ENCODE measurements around the gene BCL2L1.
A peak's percentile ranks its signal among the peaks of the same experiment; 100 is the strongest.

The BCL2L1 gene

GRCh38 chr20:31704225-31705119 is 18.2 kb downstream of the BCL2L1 start:
- peak; percentile 81 for ATAC-seq
- TF ChIP-seq ISL1 (CRISPR knock-in tag; IDR thresholded peaks at IDR 0.05) (0 out of 2 replicates have a peak, but pooled peaks have one; percentile 15), GLIS3 (CRISPR knock-in tag; IDR thresholded peaks at IDR 0.05) (no peak)

- ATAC-seq = no peak
Observed at GRCh38 chr20:31701591-31701990, 21.1 kb downstream of the BCL2L1 start.

DNA sequence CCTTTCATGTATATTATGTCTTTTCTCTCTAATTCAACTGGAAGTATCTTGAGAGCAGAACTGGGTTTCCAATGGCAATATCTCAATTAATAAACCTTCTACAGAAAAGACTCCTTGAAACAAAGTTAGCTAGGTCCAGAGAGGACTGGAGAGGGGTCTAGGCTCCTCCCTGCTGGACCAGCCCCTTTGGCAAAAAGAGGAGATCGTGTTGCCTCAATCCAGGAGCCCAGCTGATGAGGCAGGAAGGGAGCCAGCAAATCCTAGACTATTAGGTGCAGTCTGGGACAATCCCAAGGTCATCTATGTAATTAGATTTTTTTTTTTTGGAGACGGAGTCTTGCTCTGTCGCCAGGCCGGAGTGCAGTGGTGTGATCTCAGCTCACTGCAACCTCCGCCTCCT is 21.9 kb downstream of the BCL2L1 start:
- no peak for TF ChIP-seq OSR1 (CRISPR knock-in tag; IDR thresholded peaks at IDR 0.05)
- TF ChIP-seq, protein P1, sequence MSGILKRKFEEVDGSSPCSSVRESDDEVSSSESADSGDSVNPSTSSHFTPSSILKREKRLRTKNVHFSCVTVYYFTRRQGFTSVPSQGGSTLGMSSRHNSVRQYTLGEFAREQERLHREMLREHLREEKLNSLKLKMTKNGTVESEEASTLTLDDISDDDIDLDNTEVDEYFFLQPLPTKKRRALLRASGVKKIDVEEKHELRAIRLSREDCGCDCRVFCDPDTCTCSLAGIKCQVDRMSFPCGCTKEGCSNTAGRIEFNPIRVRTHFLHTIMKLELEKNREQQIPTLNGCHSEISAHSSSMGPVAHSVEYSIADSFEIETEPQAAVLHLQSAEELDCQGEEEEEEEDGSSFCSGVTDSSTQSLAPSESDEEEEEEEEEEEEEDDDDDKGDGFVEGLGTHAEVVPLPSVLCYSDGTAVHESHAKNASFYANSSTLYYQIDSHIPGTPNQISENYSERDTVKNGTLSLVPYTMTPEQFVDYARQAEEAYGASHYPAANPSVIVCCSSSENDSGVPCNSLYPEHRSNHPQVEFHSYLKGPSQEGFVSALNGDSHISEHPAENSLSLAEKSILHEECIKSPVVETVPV (CRISPR knock-in tag; IDR thresholded peaks at IDR 0.05) = no peak
- no peak for TF ChIP-seq ZNF565 (CRISPR knock-in tag; conservative IDR thresholded peaks at IDR 0.05; ENCODE audit: low read depth)
- no peak for TF ChIP-seq TCF4 (CRISPR knock-in tag; IDR thresholded peaks at IDR 0.05; ENCODE audit: borderline replicate concordance)
- TF ChIP-seq, protein P2, sequence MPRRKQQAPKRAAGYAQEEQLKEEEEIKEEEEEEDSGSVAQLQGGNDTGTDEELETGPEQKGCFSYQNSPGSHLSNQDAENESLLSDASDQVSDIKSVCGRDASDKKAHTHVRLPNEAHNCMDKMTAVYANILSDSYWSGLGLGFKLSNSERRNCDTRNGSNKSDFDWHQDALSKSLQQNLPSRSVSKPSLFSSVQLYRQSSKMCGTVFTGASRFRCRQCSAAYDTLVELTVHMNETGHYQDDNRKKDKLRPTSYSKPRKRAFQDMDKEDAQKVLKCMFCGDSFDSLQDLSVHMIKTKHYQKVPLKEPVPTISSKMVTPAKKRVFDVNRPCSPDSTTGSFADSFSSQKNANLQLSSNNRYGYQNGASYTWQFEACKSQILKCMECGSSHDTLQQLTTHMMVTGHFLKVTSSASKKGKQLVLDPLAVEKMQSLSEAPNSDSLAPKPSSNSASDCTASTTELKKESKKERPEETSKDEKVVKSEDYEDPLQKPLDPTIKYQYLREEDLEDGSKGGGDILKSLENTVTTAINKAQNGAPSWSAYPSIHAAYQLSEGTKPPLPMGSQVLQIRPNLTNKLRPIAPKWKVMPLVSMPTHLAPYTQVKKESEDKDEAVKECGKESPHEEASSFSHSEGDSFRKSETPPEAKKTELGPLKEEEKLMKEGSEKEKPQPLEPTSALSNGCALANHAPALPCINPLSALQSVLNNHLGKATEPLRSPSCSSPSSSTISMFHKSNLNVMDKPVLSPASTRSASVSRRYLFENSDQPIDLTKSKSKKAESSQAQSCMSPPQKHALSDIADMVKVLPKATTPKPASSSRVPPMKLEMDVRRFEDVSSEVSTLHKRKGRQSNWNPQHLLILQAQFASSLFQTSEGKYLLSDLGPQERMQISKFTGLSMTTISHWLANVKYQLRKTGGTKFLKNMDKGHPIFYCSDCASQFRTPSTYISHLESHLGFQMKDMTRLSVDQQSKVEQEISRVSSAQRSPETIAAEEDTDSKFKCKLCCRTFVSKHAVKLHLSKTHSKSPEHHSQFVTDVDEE (CRISPR knock-in tag; IDR thresholded peaks at IDR 0.05) = no peak
- no peak for TF ChIP-seq GLIS3 (CRISPR knock-in tag; IDR thresholded peaks at IDR 0.05)
- TF ChIP-seq BACH2 (CRISPR knock-in tag; IDR thresholded peaks at IDR 0.05; ENCODE audit: borderline replicate concordance) = no peak
- no peak for ATAC-seq

More at GRCh38 chr20:31701591-31701990, 21.1 kb downstream of the BCL2L1 start:
- TF ChIP-seq ESRRG (CRISPR knock-in tag; IDR thresholded peaks at IDR 0.05) (no peak), ZNF70 (CRISPR knock-in tag; IDR thresholded peaks at IDR 0.05) (no peak), GLIS3 (CRISPR knock-in tag; IDR thresholded peaks at IDR 0.05) (no peak), ZC3H10 (CRISPR knock-in tag; IDR thresholded peaks at IDR 0.05) (no peak), PPARA (CRISPR knock-in tag; IDR thresholded peaks at IDR 0.05; ENCODE audit: borderline replicate concordance) (no peak), TCF4 (CRISPR knock-in tag; IDR thresholded peaks at IDR 0.05; ENCODE audit: borderline replicate concordance) (no peak), TOX (CRISPR knock-in tag; IDR thresholded peaks at IDR 0.05; ENCODE audit: borderline replicate concordance) (no peak), ARNTL (CRISPR knock-in tag; IDR thresholded peaks at IDR 0.05; ENCODE audit: borderline replicate concordance, low read depth) (no peak), POU6F1 (CRISPR knock-in tag; IDR thresholded peaks at IDR 0.05; ENCODE audit: borderline replicate concordance, low read depth) (no peak), SNAI2 (CRISPR knock-in tag; IDR thresholded peaks at IDR 0.05) (no peak), ZNF565 (CRISPR knock-in tag; conservative IDR thresholded peaks at IDR 0.05; ENCODE audit: low read depth) (no peak), RARB (CRISPR knock-in tag; IDR thresholded peaks at IDR 0.05) (no peak), ZFP30 (CRISPR knock-in tag; IDR thresholded peaks at IDR 0.05) (no peak)
- TF ChIP-seq, protein P3, sequence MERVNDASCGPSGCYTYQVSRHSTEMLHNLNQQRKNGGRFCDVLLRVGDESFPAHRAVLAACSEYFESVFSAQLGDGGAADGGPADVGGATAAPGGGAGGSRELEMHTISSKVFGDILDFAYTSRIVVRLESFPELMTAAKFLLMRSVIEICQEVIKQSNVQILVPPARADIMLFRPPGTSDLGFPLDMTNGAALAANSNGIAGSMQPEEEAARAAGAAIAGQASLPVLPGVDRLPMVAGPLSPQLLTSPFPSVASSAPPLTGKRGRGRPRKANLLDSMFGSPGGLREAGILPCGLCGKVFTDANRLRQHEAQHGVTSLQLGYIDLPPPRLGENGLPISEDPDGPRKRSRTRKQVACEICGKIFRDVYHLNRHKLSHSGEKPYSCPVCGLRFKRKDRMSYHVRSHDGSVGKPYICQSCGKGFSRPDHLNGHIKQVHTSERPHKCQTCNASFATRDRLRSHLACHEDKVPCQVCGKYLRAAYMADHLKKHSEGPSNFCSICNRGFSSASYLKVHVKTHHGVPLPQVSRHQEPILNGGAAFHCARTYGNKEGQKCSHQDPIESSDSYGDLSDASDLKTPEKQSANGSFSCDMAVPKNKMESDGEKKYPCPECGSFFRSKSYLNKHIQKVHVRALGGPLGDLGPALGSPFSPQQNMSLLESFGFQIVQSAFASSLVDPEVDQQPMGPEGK (CRISPR knock-in tag; IDR thresholded peaks at IDR 0.05; ENCODE audit: borderline replicate concordance) = no peak

Data from SK-N-SH treated with all-trans-retinoic acid at 6 μM for 48 hours (cell line).